Activated T-cell treated with anti-CD3 and anti-CD28 coated beads for 24 hours (primary cell): ENCODE measurements around the gene PDGFD.
"Not testable (repeated sequence)": the region's sequence is repeated elsewhere in the genome, so short reads cannot be mapped to it uniquely, and the experiment has no call there.

Experiments used
- DNase-seq: peaks from one replicate; pipeline ENCODE4 v3.0.0-alpha.2; 2020; ENCODE audit warnings: low read depth

PDGFD gene

GRCh38 chr11:104054911-104055529 lies 108.9 kb downstream of the PDGFD start:
- DNase-seq = no peak

DNA sequence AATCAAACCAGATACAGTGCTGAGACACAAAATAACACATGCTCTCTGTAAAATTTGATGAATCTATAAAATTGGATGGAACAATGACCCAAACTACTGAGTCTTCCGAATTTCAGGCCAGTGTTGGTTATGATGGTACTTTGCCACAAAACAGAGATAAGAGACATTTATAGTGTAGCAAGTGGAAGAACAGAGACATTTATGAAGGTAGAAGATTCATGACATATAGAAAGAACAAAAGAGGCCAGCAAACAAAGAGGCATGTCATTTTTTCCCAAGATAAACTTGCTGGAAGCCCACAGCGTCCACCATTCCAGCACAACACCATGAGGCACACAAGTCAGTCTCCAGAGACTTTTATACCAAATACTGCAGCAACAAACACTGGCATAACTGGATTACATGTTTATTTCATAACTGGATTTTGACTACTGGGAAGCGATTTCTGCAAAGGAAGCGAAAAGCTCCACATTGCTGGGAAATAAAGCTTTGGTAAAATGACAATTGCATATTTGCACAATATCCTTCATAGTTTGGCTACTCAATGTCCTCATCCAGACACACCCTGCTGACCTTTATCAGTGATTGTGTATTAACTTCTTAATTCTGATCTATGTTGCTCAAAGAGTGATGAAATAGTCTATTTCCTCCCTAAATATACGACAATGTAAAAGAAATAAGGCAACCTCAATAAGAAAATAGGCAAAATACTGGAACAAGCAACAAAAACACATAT lies 110.0 kb downstream of the PDGFD start:
- no peak for DNase-seq

DNA sequence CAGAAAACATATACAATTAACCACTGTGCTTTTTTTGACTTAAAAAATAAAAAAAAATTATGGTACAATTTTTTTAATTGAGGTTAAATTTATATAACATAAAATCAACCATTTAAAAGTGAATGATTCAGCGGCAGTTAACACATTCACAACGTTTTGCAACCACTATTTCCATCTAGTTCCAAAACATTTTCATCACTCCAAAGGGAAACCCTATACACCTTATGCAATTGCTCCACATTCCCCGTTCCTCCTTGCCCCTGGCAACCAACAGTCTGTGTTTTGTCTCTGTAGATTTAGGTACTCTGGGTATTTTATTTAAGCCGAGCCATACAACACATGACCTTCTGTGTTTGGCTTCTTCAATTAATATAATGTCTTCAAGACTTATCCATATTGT lies 112.2 kb downstream of the PDGFD start:
- no peak for DNase-seq

DNA sequence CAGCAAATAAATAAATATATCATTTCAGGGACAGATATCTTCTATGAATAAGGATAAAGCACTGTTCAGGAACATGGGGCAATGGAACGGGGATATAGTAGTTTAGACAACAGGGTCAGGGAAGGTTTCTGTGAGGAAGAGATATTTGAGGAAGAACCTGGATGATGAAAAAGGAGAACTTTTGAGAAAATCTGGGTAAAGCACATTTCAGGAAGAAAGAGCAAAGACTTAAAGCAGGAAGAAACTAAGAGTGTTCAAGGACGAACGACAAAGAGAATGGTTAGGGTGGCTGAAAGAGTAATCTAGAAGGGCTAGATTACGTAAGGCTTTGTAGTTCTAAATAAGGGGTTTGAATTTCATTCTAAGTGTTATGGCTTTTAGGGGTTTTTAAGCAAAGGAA lies 114.8 kb downstream of the PDGFD start:
- DNase-seq = no peak

- DNase-seq = not testable (repeated sequence)
Measured at GRCh38 chr11:104046858-104047257, 117.1 kb downstream of the PDGFD start.

DNA sequence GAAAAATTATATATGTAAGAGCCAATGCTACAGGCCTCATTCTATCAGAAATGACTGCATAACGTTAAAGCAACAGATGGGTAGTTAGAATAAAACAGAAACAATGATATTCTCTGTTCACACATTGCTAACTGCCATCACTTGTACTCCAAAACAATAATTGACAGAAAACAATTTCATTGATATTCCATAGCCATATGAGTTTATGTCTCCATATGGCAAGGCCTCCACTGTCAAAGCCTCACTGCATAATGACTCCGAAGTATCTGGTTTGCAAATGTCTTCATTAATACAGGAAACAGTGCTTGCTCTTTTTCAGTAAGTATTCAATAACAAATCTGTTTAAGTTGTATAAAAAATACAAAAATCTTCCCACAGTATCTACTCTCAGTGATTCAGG lies 117.6 kb downstream of the PDGFD start:
- DNase-seq = no peak

DNA sequence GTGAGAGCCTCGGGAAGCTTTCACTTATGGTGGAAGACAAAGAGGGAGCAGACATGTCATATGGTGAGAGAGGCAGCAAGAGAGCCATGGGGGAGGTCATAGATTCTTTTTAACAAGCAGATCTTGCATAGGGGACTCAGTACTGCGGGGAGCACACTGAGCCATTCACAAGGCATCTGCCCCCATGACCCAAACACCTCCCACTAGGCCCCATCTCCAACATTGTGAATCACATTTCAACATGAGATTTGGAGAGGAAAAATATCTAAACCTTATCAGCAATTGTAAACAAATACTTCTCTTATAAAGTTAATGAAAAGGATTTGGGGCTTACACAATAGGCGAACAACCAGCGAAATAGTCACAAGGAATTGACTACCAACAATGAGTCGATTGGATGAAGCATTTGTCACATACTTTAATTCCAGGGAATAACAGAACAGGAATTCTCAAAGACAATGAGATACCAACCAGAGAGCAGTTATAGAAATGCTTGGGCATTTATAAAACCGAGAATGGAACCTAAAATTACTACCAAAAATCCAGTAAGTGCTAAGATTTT lies 120.2 kb downstream of the PDGFD start:
- DNase-seq = no peak

DNA sequence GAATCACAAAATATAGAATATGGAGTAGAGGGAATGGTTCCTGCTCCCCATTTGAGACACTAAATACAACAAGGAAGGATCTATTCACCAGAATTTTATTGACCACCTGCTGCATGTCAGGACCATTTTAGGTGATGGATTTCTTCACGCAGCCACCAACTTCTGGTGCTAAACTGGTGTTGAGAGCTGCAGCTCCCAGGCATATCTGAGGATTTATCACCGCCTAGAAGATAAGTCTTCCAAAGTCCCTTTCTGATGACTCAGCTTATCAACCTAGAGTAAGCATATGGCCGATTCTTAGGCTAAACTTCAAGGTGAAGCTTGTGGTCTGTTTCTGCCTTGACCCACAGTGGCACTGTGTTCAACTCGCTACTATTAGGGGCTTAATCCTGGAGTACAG lies 120.8 kb downstream of the PDGFD start:
- no peak for DNase-seq

DNA sequence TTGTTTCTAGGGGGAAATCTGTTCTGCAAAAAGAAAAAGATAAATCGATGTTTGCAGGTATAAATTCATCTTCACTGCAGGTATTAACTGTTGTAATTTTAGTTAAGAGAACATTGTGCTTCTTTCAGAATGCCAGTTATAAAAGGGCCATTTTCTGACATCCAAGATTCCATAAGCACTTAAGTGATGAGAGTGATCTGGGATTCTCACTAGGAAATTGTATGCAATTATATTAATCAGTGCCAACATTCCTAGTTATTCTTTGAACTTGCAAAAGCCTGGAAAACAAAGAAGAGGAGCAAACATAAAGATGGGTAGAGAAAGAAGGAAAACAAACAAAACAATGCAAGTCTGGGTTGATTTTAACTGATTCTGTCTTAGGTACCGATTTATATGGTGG lies 122.2 kb downstream of the PDGFD start:
- DNase-seq = no peak

GRCh38 chr11:104036995-104037394 lies 127.0 kb downstream of the PDGFD start:
- no peak for DNase-seq

GRCh38 chr11:104036588-104036987 lies 127.4 kb downstream of the PDGFD start, which contains the start of gene DDI1:
TSS of gene DDI1 (plus strand) at chr11:104036640. CDS start at chr11:104036823, 183 bp downstream.
- DNase-seq = no peak

DNA sequence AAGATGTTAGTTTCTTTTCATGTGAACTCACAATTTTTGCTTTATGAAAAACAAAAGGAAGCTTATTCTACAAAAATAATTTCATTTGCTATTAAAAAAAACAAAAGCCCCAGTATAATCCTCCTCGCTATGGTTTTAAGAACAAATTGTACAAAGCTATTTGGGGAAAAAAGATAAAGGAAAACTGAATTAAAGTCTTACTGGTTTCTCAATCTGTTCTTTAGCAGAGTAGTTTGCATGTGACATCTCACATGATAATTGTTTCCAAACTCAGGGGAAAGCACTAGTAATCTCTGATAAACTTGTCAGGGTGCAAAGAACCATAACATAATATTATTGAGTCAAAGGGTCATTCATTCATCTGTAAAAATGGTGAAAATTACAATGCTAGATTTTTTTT lies 130.4 kb downstream of the PDGFD start:
- no peak for DNase-seq

GRCh38 chr11:104033134-104033533 lies 130.8 kb downstream of the PDGFD start:
- no peak for DNase-seq

- DNase-seq = no peak
Measured at GRCh38 chr11:104028476-104029263, 135.3 kb downstream of the PDGFD start.

DNA sequence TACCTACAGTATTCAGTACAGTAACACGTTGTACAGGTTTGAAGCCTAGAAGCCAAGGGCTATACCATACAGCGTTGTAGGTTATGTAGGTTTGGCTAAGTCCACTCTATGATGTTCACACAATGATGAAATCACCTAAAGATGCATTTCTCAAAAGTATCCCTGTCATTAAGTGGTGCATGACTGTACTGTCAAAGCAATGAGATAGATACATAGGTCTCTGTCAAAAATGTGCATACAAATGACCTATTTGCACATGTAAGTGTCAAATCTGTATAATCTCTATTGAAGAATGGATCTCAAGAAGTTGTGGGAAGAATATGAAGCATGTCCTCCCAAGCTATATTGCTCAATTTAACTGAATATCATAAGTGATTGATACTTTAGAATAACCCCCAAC lies 139.4 kb downstream of the PDGFD start:
- DNase-seq = no peak

- DNase-seq = no peak
Measured at GRCh38 chr11:104015649-104016415, 148.1 kb downstream of the PDGFD start.

GRCh38 chr11:104011044-104011443 lies 152.9 kb downstream of the PDGFD start:
- no peak for DNase-seq

- DNase-seq = no peak
Measured at GRCh38 chr11:104009744-104010143, 154.2 kb downstream of the PDGFD start.

DNA sequence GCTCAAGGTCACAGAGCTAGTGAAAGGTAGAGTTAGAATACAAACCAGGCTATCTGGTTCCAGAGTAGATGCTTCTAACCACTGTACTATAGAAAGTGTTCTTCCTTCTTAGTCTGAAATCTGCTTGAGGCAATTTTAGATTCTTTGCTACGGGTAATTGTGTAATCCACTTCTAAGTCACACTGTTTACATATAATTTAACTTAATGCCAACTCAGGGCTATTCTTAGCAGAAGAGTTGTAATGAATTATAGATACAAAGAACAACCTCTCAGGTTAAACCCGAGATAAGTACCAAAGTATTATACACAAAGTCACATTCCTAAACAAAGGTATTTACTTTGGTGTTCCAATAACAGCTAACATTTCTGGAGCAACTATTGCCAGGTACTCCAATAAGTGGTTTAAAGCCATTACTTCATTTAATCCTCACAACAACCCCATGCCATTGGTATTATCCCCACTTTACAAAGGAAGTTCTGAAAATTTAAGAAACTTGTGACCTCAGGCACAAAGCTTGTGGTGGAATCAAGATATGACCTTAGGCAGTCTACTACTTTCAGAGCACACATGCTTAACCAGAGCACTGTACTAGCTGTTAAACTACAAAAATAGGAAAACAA lies 158.6 kb downstream of the PDGFD start:
- no peak for DNase-seq

- no peak for DNase-seq
Measured at GRCh38 chr11:104003491-104003890, 160.5 kb downstream of the PDGFD start.

- no peak for DNase-seq
Measured at GRCh38 chr11:104001561-104002056, 162.3 kb downstream of the PDGFD start.
